ENCODE measurements around the gene PTPN1.

PTPN1 gene

GRCh38 chr20:50574586-50574985 is 64.4 kb downstream of the PTPN1 start:
- Histone ChIP-seq H3K4me1 (ENCODE audit: control insufficient read depth in 2 of 2, insufficient read depth in 2 of 2, low read length in 2 of 2) (peaks cover 13 to 25% of the 10 kb centered on the region in 2 donors), H3K9ac (ENCODE audit: low read depth in 1 of 2, low read length in 2 of 2) (no peak overlapping the region), H3K27me3 (ENCODE audit: control insufficient read depth in 2 of 2, insufficient read depth in 2 of 2, low read length in 2 of 2) (no peaks in the 10 kb centered on the region), H3K4me3 (ENCODE audit: low read length in 2 of 2) (no peak overlapping the region), H3K27ac (ENCODE audit: low read depth in 2 of 2, low read length in 2 of 2) (no peak overlapping the region), H3K9me3 (ENCODE audit: control insufficient read depth in 2 of 2, low read length in 2 of 2) (no peaks in the 10 kb centered on the region), H3K36me3 (ENCODE audit: control insufficient read depth in 2 of 2, insufficient read depth in 2 of 2, low read length in 2 of 2) (peaks cover 34 to 58% of the 10 kb centered on the region in 2 donors)

DNA sequence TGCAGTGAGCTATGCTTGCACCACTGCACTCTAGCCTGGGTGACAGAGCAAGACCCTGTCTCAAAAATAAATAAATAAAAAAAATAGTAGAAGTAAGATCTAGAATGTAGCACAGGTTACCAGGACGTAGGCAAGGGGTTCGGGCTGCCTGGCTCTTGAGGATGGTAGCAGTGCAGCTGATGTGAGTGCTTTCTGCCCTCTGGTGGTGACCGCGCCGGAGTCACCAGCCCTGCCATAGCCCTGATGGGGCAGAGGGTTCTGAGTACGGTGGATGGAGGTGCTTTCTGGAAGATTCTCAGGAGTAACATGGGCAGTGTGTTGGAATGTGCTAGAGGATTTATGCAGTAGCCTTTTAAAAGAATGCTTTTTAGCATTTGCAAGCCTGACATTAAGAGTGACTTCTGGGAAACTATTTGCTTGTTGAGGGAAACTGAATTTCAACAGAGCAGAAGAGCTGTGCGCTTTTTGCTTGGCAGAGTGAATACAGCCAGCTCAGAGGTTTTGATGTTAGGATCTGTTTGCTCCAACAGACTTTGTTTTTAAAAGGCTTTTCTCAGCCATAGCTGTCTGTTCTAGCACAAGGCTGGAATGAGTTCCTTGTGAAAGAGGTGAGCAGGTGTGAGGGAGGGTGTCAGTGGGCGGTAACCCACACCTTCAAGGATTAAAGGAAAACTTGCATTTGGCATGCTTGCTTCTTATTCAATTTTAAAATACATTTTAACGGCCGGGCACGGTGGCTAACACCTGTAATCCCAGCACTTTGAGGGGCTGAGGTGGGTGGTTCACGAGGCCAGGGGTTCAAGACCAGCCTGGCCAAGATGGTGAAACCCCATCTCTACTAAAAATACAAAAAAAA is 65.9 kb downstream of the PTPN1 start:
- H3K4me3 ChIP-seq (ENCODE audit: low read length in 2 of 2), result no peak overlapping the region
- H3K27ac ChIP-seq (ENCODE audit: low read depth in 2 of 2, low read length in 2 of 2), result no peak overlapping the region
- no peak overlapping the region for H3K9ac ChIP-seq (ENCODE audit: low read depth in 1 of 2, low read length in 2 of 2)
- peaks cover 13 to 25% of the 10 kb centered on the region in 2 donors for H3K4me1 ChIP-seq (ENCODE audit: control insufficient read depth in 2 of 2, insufficient read depth in 2 of 2, low read length in 2 of 2)
- no peaks in the 10 kb centered on the region for H3K27me3 ChIP-seq (ENCODE audit: control insufficient read depth in 2 of 2, insufficient read depth in 2 of 2, low read length in 2 of 2)
- no peaks in the 10 kb centered on the region for H3K9me3 ChIP-seq (ENCODE audit: control insufficient read depth in 2 of 2, low read length in 2 of 2)
- peaks cover 41 to 66% of the 10 kb centered on the region in 2 donors for H3K36me3 ChIP-seq (ENCODE audit: control insufficient read depth in 2 of 2, insufficient read depth in 2 of 2, low read length in 2 of 2)

- no peaks in the 10 kb centered on the region for H3K9me3 ChIP-seq (ENCODE audit: control insufficient read depth in 2 of 2, low read length in 2 of 2)
- H3K36me3 ChIP-seq (ENCODE audit: control insufficient read depth in 2 of 2, insufficient read depth in 2 of 2, low read length in 2 of 2), result peaks cover 51 to 76% of the 10 kb centered on the region in 2 donors
- H3K4me1 ChIP-seq (ENCODE audit: control insufficient read depth in 2 of 2, insufficient read depth in 2 of 2, low read length in 2 of 2), result peaks cover 13 to 25% of the 10 kb centered on the region in 2 donors
- H3K4me3 ChIP-seq (ENCODE audit: low read length in 2 of 2), result no peak overlapping the region
- peak overlapping the region; percentile 62 to 65 for H3K27ac ChIP-seq (ENCODE audit: low read depth in 2 of 2, low read length in 2 of 2)
- no peaks in the 10 kb centered on the region for H3K27me3 ChIP-seq (ENCODE audit: control insufficient read depth in 2 of 2, insufficient read depth in 2 of 2, low read length in 2 of 2)
- peak overlapping the region in 1 of 2 donors; percentile 29 for H3K9ac ChIP-seq (ENCODE audit: low read depth in 1 of 2, low read length in 2 of 2)
Measured at GRCh38 chr20:50577175-50578018, 67.2 kb downstream of the PTPN1 start.

DNA sequence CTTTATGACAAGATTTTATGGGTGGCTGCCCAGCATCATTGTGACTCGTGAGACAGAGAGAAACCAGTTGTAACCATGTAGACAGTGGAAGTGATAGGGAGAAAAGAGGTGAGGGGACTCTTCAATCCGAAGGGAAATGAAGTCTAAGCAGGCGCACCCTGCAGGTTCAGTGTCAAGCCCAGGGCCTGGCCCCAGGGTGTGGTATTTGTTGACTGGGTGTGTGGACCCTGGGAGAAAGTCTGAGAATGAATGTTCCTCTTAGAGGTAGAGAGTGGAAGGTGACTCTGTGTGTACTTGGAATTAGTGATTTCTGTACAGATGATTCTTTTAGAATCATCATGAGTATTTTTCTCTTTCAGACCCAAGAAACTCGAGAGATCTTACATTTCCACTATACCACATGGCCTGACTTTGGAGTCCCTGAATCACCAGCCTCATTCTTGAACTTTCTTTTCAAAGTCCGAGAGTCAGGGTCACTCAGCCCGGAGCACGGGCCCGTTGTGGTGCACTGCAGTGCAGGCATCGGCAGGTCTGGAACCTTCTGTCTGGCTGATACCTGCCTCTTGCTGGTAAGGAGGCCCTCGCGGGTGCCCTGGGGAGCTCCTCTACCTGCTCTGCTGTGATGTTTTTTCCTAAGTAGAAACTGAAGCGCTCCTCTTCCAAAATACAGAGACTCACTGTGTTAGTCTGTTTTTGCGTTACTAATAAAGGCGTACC is 68.0 kb downstream of the PTPN1 start:
- H3K27me3 ChIP-seq (ENCODE audit: control insufficient read depth in 2 of 2, insufficient read depth in 2 of 2, low read length in 2 of 2), result no peaks in the 10 kb centered on the region
- peaks cover 59 to 69% of the 10 kb centered on the region in 2 donors for H3K36me3 ChIP-seq (ENCODE audit: control insufficient read depth in 2 of 2, insufficient read depth in 2 of 2, low read length in 2 of 2)
- no peak overlapping the region for H3K4me3 ChIP-seq (ENCODE audit: low read length in 2 of 2)
- H3K9ac ChIP-seq (ENCODE audit: low read depth in 1 of 2, low read length in 2 of 2), result peak overlapping the region in 1 of 2 donors; percentile 29
- no peaks in the 10 kb centered on the region for H3K9me3 ChIP-seq (ENCODE audit: control insufficient read depth in 2 of 2, low read length in 2 of 2)
- H3K27ac ChIP-seq (ENCODE audit: low read depth in 2 of 2, low read length in 2 of 2), result peak overlapping the region; percentile 62 to 65
- peaks cover 13 to 25% of the 10 kb centered on the region in 2 donors for H3K4me1 ChIP-seq (ENCODE audit: control insufficient read depth in 2 of 2, insufficient read depth in 2 of 2, low read length in 2 of 2)

DNA sequence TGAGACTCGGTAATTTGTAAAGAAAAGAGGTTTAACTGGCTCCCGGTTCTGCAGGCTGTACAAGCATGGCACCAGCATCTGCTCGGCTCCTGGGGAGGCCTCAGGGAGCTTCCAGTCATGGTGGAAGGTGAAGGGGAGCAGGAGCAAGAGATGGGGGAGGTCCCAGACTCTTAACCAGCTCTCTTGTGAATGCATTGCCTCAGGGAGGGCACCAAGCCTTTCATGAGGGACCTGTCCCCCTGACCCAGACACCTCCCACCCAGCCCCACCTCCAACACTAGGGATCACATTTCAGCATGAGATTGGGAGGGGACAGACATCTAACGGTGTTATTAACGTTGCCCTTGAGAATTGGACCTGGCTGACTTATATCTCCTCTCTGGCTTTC is 68.6 kb downstream of the PTPN1 start:
- Histone ChIP-seq H3K36me3 (ENCODE audit: control insufficient read depth in 2 of 2, insufficient read depth in 2 of 2, low read length in 2 of 2) (peaks cover 64 to 70% of the 10 kb centered on the region in 2 donors), H3K9ac (ENCODE audit: low read depth in 1 of 2, low read length in 2 of 2) (no peak overlapping the region), H3K4me1 (ENCODE audit: control insufficient read depth in 2 of 2, insufficient read depth in 2 of 2, low read length in 2 of 2) (peaks cover 13 to 25% of the 10 kb centered on the region in 2 donors), H3K4me3 (ENCODE audit: low read length in 2 of 2) (no peak overlapping the region), H3K9me3 (ENCODE audit: control insufficient read depth in 2 of 2, low read length in 2 of 2) (no peaks in the 10 kb centered on the region), H3K27me3 (ENCODE audit: control insufficient read depth in 2 of 2, insufficient read depth in 2 of 2, low read length in 2 of 2) (no peaks in the 10 kb centered on the region), H3K27ac (ENCODE audit: low read depth in 2 of 2, low read length in 2 of 2) (no peak overlapping the region)

GRCh38 chr20:50579511-50579910 is 69.3 kb downstream of the PTPN1 start:
- H3K27ac ChIP-seq (ENCODE audit: low read depth in 2 of 2, low read length in 2 of 2), result no peak overlapping the region
- H3K36me3 ChIP-seq (ENCODE audit: control insufficient read depth in 2 of 2, insufficient read depth in 2 of 2, low read length in 2 of 2), result peaks cover 62 to 69% of the 10 kb centered on the region in 2 donors
- no peak overlapping the region for H3K9ac ChIP-seq (ENCODE audit: low read depth in 1 of 2, low read length in 2 of 2)
- H3K27me3 ChIP-seq (ENCODE audit: control insufficient read depth in 2 of 2, insufficient read depth in 2 of 2, low read length in 2 of 2), result no peaks in the 10 kb centered on the region
- no peaks in the 10 kb centered on the region for H3K9me3 ChIP-seq (ENCODE audit: control insufficient read depth in 2 of 2, low read length in 2 of 2)
- H3K4me1 ChIP-seq (ENCODE audit: control insufficient read depth in 2 of 2, insufficient read depth in 2 of 2, low read length in 2 of 2), result peaks cover 13 to 25% of the 10 kb centered on the region in 2 donors
- no peak overlapping the region for H3K4me3 ChIP-seq (ENCODE audit: low read length in 2 of 2)

- Histone ChIP-seq H3K27ac (ENCODE audit: low read depth in 2 of 2, low read length in 2 of 2) (no peak overlapping the region), H3K4me3 (ENCODE audit: low read length in 2 of 2) (no peak overlapping the region), H3K4me1 (ENCODE audit: control insufficient read depth in 2 of 2, insufficient read depth in 2 of 2, low read length in 2 of 2) (peaks cover 13 to 25% of the 10 kb centered on the region in 2 donors), H3K9ac (ENCODE audit: low read depth in 1 of 2, low read length in 2 of 2) (no peak overlapping the region), H3K36me3 (ENCODE audit: control insufficient read depth in 2 of 2, insufficient read depth in 2 of 2, low read length in 2 of 2) (peaks cover 56 to 68% of the 10 kb centered on the region in 2 donors), H3K9me3 (ENCODE audit: control insufficient read depth in 2 of 2, low read length in 2 of 2) (no peaks in the 10 kb centered on the region), H3K27me3 (ENCODE audit: control insufficient read depth in 2 of 2, insufficient read depth in 2 of 2, low read length in 2 of 2) (no peaks in the 10 kb centered on the region)
Measured at GRCh38 chr20:50580016-50580747, 70.0 kb downstream of the PTPN1 start.

DNA sequence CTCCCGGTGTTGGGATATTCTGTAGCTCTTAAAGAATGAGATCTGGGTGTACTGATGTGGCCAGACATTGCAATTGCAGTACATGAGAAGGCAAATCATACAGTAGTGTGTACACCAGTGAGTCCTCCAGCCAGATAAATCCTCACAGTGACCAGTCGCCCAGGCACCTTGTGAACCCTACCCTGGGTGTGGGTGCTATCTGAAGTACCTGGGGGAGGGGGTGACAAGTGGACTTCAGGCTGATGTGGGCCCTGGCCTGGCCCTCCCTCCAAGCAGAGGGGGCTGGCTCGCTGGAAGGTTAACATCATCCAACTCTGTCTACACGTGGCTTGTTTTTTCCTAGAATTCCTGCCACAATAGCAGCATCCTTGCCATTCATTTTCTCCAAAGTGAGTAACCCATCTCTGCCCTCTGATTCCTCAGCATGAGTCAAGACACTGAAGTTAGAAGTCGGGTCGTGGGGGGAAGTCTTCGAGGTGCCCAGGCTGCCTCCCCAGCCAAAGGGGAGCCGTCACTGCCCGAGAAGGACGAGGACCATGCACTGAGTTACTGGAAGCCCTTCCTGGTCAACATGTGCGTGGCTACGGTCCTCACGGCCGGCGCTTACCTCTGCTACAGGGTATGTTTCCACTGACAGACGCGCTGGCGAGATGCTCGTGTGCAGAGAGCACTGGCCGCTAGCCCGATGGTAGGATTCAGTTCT is 70.8 kb downstream of the PTPN1 start:
- H3K27me3 ChIP-seq (ENCODE audit: control insufficient read depth in 2 of 2, insufficient read depth in 2 of 2, low read length in 2 of 2), result no peaks in the 10 kb centered on the region
- H3K36me3 ChIP-seq (ENCODE audit: control insufficient read depth in 2 of 2, insufficient read depth in 2 of 2, low read length in 2 of 2), result peaks cover 61 to 71% of the 10 kb centered on the region in 2 donors
- no peak overlapping the region for H3K4me3 ChIP-seq (ENCODE audit: low read length in 2 of 2)
- no peak overlapping the region for H3K9ac ChIP-seq (ENCODE audit: low read depth in 1 of 2, low read length in 2 of 2)
- H3K4me1 ChIP-seq (ENCODE audit: control insufficient read depth in 2 of 2, insufficient read depth in 2 of 2, low read length in 2 of 2), result peaks cover 12 to 23% of the 10 kb centered on the region in 2 donors
- no peaks in the 10 kb centered on the region for H3K9me3 ChIP-seq (ENCODE audit: control insufficient read depth in 2 of 2, low read length in 2 of 2)
- no peak overlapping the region for H3K27ac ChIP-seq (ENCODE audit: low read depth in 2 of 2, low read length in 2 of 2)

DNA sequence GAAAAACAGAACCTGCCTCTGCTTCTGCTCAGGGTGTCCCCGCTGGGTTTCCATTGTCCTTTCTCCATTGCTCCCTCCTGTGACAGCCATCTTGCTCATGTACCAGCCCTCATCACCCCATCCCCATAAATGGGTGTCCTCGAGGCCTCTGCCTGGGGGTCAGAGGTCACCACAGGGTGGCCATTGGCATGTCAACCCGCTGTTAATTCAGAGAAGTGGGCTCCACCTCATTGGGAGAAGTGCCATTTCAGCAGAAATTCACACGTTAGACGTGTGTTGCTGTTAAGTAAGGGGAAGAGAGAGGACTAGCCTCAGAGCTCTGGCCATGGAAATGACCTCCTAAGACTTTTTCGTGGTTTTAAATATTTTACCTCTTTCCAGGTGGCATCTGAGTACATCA is 71.9 kb downstream of the PTPN1 start:
- Histone ChIP-seq H3K4me3 (ENCODE audit: low read length in 2 of 2) (no peak overlapping the region), H3K27me3 (ENCODE audit: control insufficient read depth in 2 of 2, insufficient read depth in 2 of 2, low read length in 2 of 2) (no peaks in the 10 kb centered on the region), H3K27ac (ENCODE audit: low read depth in 2 of 2, low read length in 2 of 2) (no peak overlapping the region), H3K36me3 (ENCODE audit: control insufficient read depth in 2 of 2, insufficient read depth in 2 of 2, low read length in 2 of 2) (peaks cover 70 to 79% of the 10 kb centered on the region in 2 donors), H3K9ac (ENCODE audit: low read depth in 1 of 2, low read length in 2 of 2) (no peak overlapping the region), H3K9me3 (ENCODE audit: control insufficient read depth in 2 of 2, low read length in 2 of 2) (no peaks in the 10 kb centered on the region), H3K4me1 (ENCODE audit: control insufficient read depth in 2 of 2, insufficient read depth in 2 of 2, low read length in 2 of 2) (peaks cover 11 to 19% of the 10 kb centered on the region in 2 donors)

All from mucosa of rectum (tissue), 2 donors.